Testis (tissue), 2 donors: ENCODE measurements around the gene CFAP20DC.

ENCODE experiments used
- POLR2A ChIP-seq: fragments of 450-650 bp; IDR thresholded peaks from one replicate; pipeline ENCODE4 v1.6.1; 2017; ENCODE audit warnings: antibody characterized with exemption, mild to moderate bottlenecking, moderate library complexity
- TF ChIP-seq, protein P1 (sequence below), 3 experiments: fragments of 450-650 bp in 2 of 3; fragments of 200-600 bp in 1 of 3; sonication (generic) in 1 of 3; IDR thresholded peaks; one replicate each; pipeline ENCODE4 v1.5.1; 2016 to 2019; ENCODE audit warnings: antibody characterized with exemption in 3 of 3, mild to moderate bottlenecking in 2 of 3, moderate library complexity in 1 of 3

GRCh38 chr3:58749948-58750347 is 299.9 kb downstream of the CFAP20DC start:
- TF ChIP-seq, protein P1, sequence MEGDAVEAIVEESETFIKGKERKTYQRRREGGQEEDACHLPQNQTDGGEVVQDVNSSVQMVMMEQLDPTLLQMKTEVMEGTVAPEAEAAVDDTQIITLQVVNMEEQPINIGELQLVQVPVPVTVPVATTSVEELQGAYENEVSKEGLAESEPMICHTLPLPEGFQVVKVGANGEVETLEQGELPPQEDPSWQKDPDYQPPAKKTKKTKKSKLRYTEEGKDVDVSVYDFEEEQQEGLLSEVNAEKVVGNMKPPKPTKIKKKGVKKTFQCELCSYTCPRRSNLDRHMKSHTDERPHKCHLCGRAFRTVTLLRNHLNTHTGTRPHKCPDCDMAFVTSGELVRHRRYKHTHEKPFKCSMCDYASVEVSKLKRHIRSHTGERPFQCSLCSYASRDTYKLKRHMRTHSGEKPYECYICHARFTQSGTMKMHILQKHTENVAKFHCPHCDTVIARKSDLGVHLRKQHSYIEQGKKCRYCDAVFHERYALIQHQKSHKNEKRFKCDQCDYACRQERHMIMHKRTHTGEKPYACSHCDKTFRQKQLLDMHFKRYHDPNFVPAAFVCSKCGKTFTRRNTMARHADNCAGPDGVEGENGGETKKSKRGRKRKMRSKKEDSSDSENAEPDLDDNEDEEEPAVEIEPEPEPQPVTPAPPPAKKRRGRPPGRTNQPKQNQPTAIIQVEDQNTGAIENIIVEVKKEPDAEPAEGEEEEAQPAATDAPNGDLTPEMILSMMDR (IDR thresholded peaks at IDR 0.05) = no peak
- TF ChIP-seq POLR2A = no peak
